Astrocyte (in vitro differentiated cells and primary cell): ENCODE measurements around the gene SEMA6A. TPM values are rescaled to one million over a fixed set of nuclear protein-coding genes. Genes with fewer than 3 reads are reported as not detected.

Experiments
- DNase-seq: peaks from one replicate; pipeline ENCODE4 v3.0.0-alpha.2; 2010; ENCODE audit warnings: low read depth
- FAIRE-seq: peaks from 2 replicates; lab custom pipeline; 2011; peaks lifted over from hg19 to GRCh38; lab: Jason Lieb, UNC
- H2AFZ ChIP-seq: 2 replicates; pipeline ENCODE4 v1.6.0; 2012; ENCODE audit warnings: low read depth, low read length, inconsistent platforms
- H3K27ac ChIP-seq: 2 replicates; pipeline ENCODE4 v1.5.1; 2011; ENCODE audit warnings: low read depth, low read length, inconsistent platforms
- H3K27me3 ChIP-seq: 2 replicates; pipeline ENCODE4 v1.6.0; 2011; ENCODE audit warnings: low read length, inconsistent platforms; ENCODE audit not compliant: insufficient read depth
- H3K36me3 ChIP-seq: 2 replicates; pipeline ENCODE4 v1.5.1; 2011; ENCODE audit warnings: low read length, inconsistent platforms; ENCODE audit not compliant: insufficient read depth
- H3K4me1 ChIP-seq: 2 replicates; pipeline ENCODE4 v1.5.1; 2011; ENCODE audit warnings: low read length, inconsistent platforms; ENCODE audit not compliant: insufficient read depth
- H3K4me2 ChIP-seq: 2 replicates; pipeline ENCODE4 v1.6.0; 2012; ENCODE audit warnings: low read length, inconsistent platforms
- H3K4me3 ChIP-seq: 2 replicates; pipeline ENCODE4 v1.5.1; 2011; ENCODE audit warnings: low read depth, mild to moderate bottlenecking, low read length, inconsistent platforms; ENCODE audit not compliant: insufficient read depth
- H3K79me2 ChIP-seq: 2 replicates; pipeline ENCODE4 v1.6.0; 2012; ENCODE audit warnings: mild to moderate bottlenecking, low read length, inconsistent platforms; ENCODE audit not compliant: insufficient read depth
- H3K9ac ChIP-seq: 2 replicates; pipeline ENCODE4 v1.6.0; 2012; ENCODE audit warnings: mild to moderate bottlenecking, low read length, inconsistent platforms
- H3K9me3 ChIP-seq: 2 replicates; pipeline ENCODE4 v1.5.1; 2012; ENCODE audit warnings: low read depth, mild to moderate bottlenecking, low read length, inconsistent platforms; ENCODE audit not compliant: insufficient read depth
- H4K20me1 ChIP-seq: 2 replicates; pipeline ENCODE4 v1.6.0; 2012; ENCODE audit warnings: low read length, inconsistent platforms; ENCODE audit not compliant: insufficient read depth
- H3K27ac Mint-ChIP-seq: one replicate; pipeline ENCODE4 v1.8.0; 2021; ENCODE audit warnings: mild to moderate bottlenecking, mixed read lengths; ENCODE audit not compliant: unreplicated experiment
- H3K27me3 Mint-ChIP-seq: one replicate; pipeline ENCODE4 v1.8.0; 2021; ENCODE audit warnings: low read depth, mixed read lengths; ENCODE audit not compliant: unreplicated experiment
- H3K36me3 Mint-ChIP-seq: one replicate; pipeline ENCODE4 v1.8.0; 2021; ENCODE audit warnings: low read depth, mixed read lengths; ENCODE audit not compliant: unreplicated experiment
- H3K4me1 Mint-ChIP-seq: one replicate; pipeline ENCODE4 v1.8.0; 2021; ENCODE audit warnings: low read depth, mixed read lengths; ENCODE audit not compliant: unreplicated experiment
- H3K4me3 Mint-ChIP-seq: one replicate; pipeline ENCODE4 v1.8.0; 2021; ENCODE audit warnings: mild to moderate bottlenecking, moderate library complexity, mixed read lengths; ENCODE audit not compliant: unreplicated experiment
- H3K9me3 Mint-ChIP-seq: one replicate; pipeline ENCODE4 v1.8.0; 2021; ENCODE audit warnings: mild to moderate bottlenecking, mixed read lengths; ENCODE audit not compliant: unreplicated experiment
- CTCF ChIP-seq: IDR thresholded peaks from 2 replicates; pipeline ENCODE4 v1.5.1; 2011; ENCODE audit warnings: low read depth, mild to moderate bottlenecking, inconsistent platforms, low read length, moderate library complexity; ENCODE audit not compliant: insufficient read depth
- EZH2 ChIP-seq: IDR thresholded peaks from 2 replicates; pipeline ENCODE4 v1.6.1; 2012; ENCODE audit warnings: mild to moderate bottlenecking, low read length, inconsistent platforms; ENCODE audit not compliant: insufficient read depth
- total RNA-seq: library from RNA; stranded (reverse); gene quantifications from 2 replicates; pipeline ENCODE4 v1.2.1, GENCODE V29; 2021

SEMA6A gene
- total RNA-seq, 1 donor from 2014 or later = 34.2 TPM

GRCh38 chr5:116480894-116481510, 93.6 kb downstream of the SEMA6A start:
- Mint-ChIP-seq H3K27ac (no peak overlapping the region), H3K4me3 (no peak overlapping the region), H3K27me3 (no peaks in the 10 kb centered on the region), H3K36me3 (peaks cover 41% of the 10 kb centered on the region), H3K9me3 (peaks cover 9% of the 10 kb centered on the region), H3K4me1 (peaks cover 24% of the 10 kb centered on the region)
- H3K9ac ChIP-seq = no peak overlapping the region
- no peak overlapping the region for H2AFZ ChIP-seq
- no peak for FAIRE-seq
- no peak for DNase-seq
- no peak overlapping the region for H3K4me3 ChIP-seq
- no peak for TF ChIP-seq CTCF
- no peak for TF ChIP-seq EZH2
- no peaks in the 10 kb centered on the region for H3K4me1 ChIP-seq
- H3K4me2 ChIP-seq = no peak overlapping the region
- no peaks in the 10 kb centered on the region for H3K27me3 ChIP-seq
- no peaks in the 10 kb centered on the region for H3K36me3 ChIP-seq
- H3K27ac ChIP-seq = no peak overlapping the region
- H3K9me3 ChIP-seq = peaks cover 10% of the 10 kb centered on the region
- no peaks in the 10 kb centered on the region for H4K20me1 ChIP-seq
- no peaks in the 10 kb centered on the region for H3K79me2 ChIP-seq

- no peak for FAIRE-seq
- no peak overlapping the region for H3K4me2 ChIP-seq
- no peak overlapping the region for H3K9ac ChIP-seq
- H2AFZ ChIP-seq = no peak overlapping the region
- Mint-ChIP-seq H3K9me3 (peaks cover 9% of the 10 kb centered on the region), H3K4me3 (no peak overlapping the region), H3K36me3 (peaks cover 40% of the 10 kb centered on the region), H3K27me3 (no peaks in the 10 kb centered on the region), H3K4me1 (peaks cover 24% of the 10 kb centered on the region), H3K27ac (no peak overlapping the region)
- no peaks in the 10 kb centered on the region for H3K79me2 ChIP-seq
- H3K9me3 ChIP-seq = peaks cover 10% of the 10 kb centered on the region
- no peak overlapping the region for H3K4me3 ChIP-seq
- TF ChIP-seq EZH2 = no peak
- no peak for TF ChIP-seq CTCF
- no peaks in the 10 kb centered on the region for H3K36me3 ChIP-seq
- no peaks in the 10 kb centered on the region for H4K20me1 ChIP-seq
- no peak for DNase-seq
- H3K4me1 ChIP-seq = no peaks in the 10 kb centered on the region
- H3K27me3 ChIP-seq = no peaks in the 10 kb centered on the region
- H3K27ac ChIP-seq = no peak overlapping the region
Measured at GRCh38 chr5:116479776-116480675, 94.6 kb downstream of the SEMA6A start.
